ENCODE data around the gene RANBP17.

Gene RANBP17

DNA sequence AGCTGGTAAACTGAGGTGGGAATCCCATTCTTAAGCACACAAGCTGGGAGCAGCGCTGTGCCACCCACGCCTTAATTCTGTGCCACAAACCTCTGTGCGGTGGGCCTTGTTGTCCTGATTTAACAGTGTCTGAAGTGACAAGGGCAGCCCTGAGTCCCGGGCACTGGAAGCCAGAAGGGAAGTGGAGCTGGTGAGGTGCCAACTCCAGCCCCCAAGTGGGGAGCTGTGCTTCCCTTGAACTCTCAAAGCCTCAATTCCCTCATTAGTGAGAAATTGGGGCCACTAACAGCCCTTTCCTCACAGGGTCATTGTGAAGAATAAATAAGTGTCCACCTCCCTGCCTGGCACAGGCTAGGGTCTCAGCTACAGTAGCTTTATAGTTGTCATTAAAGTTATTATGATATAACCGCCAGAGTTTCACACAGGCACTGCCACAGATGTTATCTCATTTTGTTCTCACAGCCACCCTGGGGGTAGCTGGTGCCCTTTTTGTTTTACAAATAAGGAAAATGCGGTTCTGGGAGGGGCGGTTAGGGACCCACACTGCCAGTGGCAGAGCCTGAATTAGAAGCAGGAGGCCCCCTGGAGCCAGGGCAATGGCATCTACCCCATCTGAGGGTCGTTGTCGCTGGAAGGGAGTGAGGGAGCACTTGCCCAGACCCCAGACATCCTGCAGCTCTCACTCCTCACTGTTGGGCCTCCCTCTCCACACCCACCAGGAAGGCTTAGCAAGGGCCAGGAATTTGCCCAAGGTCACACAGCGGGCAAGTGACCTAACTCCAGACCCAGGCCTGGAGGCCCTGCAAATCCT lies 445.2 kb downstream of the RANBP17 start:
- DNase-seq = no peak

DNA sequence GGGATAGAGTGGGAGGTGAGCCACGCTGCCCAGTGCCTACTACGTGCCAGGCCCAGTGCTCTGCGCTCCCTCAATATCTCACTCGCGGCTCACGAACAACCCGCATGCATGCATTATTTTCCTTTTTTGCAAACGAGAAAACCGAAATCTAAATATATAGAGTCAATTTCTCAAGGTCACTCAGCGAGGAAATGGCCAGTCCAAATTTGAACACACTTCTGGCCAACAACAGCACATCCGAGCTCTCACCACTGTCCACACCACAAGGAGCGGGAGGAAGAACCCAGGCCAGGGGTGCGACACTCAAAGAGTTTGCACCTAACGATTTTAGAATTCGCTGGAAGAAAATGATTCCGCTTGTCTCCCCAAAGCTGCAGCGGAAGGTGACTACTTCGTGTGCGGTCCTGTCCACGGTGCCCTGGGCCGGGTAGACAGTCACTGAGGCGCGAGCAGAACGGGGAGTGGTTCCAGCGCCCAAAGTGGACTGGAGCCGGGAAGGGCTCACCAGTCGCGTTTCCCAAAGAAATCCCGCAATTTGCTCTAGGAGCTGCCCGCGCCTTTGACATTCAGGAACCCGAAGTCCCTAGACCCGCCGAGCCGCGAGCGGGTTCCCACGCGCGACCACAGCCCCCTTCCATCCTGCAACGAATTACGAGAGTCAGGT lies 446.1 kb downstream of the RANBP17 start:
- no peak for DNase-seq

GRCh38 chr5:171308453-171309275 lies 446.8 kb downstream of the RANBP17 start, which contains the start of gene TLX3:
TLX3 (plus strand) TSS chr5:171309248; CDS start chr5:171309366, 118 bp downstream.
- DNase-seq = no peak

- DNase-seq = no peak
Observed at GRCh38 chr5:171309276-171310211, 447.7 kb downstream of the RANBP17 start.

DNA sequence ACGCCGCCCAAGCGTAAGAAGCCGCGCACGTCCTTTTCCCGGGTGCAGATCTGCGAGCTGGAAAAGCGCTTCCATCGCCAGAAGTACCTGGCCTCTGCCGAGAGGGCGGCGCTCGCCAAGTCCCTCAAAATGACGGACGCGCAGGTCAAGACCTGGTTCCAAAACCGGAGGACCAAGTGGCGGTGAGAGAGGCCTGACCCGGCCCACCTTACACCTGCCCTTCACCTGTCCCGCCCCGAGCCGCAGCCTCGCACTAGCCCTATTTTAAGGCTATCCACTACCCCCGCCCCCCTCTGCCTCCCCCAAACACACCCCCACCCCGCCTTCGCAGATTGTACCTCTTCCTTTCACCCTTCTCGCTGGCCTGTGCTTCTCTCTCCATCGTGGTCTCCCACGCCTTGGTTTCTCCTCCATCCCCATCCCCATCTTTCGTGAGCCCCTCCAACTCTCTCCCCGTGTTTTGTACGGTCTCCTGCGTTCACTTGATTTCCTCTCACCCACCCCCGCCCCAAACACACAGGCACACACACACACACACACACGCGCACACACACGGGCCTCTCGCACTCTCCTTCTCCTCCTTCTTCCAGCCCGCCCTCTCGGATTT lies 448.5 kb downstream of the RANBP17 start:
- DNase-seq = no peak

- DNase-seq = no peak
Observed at GRCh38 chr5:171310819-171311321, 449.1 kb downstream of the RANBP17 start.

GRCh38 chr5:171311322-171312077 lies 449.7 kb downstream of the RANBP17 start:
- no peak for DNase-seq

GRCh38 chr5:171312129-171312974 lies 450.5 kb downstream of the RANBP17 start:
- no peak for DNase-seq

DNA sequence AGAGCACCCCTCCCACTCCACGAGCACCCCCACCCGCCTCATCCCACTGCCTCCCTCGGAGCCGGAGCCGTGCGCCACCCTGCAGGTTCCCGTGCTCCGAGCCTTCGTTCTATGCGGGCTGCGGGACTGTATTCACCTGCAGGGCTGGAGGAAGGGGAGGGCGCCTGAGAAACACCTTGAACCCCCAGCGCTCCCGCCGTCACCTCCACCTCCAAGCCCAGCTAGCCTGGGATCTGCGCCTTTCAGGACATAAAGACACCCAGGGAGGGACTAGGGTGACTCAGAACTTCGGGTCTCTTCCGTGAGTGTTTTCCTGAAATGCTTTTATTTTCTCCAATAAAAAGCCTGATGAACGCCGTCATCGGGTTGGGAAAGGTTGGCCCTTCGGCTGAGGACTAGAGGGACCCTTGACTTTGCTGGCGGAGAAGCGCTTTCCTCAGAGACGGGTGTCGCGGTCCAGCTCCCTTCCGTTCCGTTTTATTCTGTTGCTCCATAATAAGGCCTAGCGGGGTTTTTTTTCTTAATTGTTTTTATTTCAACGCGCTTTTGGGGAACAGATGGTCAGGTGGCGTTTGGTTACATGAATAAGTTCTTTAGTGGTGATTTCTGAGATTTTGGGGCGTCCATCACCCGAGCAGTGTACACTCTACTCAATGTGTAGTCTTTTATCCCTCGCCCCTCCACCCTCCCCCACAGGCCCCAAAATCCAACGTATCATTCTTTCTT lies 451.8 kb downstream of the RANBP17 start:
- no peak for DNase-seq

DNA sequence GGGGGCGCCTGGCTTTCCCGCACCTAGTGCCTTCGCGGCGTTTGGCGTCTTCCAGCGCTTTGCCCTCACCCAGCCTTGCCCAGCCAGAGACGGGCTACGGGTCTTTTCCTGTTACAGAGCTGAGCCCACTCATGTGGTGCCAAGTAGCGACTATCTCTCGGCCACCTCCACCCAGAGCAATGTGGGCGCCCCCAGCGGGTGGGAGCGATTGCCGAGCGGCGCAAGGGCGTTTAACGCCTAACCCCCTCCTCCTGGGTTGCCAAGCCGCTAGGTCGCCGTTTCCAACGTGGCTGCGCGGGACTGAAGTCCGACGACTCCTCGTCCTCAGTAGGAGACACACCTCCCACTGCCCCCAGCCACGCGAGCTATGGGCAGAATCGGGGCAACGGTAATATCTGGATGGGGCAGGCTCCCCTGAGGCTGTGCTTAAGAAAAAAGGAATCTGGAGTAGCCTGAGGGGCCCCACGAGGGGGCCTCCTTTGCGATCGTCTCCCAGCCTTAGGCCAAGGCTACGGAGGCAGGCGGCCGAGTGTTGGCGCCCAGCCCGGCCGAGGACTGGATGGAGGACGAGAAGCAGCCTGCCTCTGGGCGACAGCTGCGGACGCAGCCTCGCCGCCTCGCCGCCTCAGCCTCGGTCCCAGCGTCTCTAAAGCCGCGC lies 453.0 kb downstream of the RANBP17 start:
- DNase-seq = no peak

- no peak for DNase-seq
Observed at GRCh38 chr5:171315386-171315891, 453.6 kb downstream of the RANBP17 start.

- DNase-seq = no peak
Observed at GRCh38 chr5:171315925-171316257, 454.1 kb downstream of the RANBP17 start.

GRCh38 chr5:171316258-171317121 lies 454.7 kb downstream of the RANBP17 start:
- no peak for DNase-seq

- no peak for DNase-seq
Observed at GRCh38 chr5:171317230-171317629, 455.4 kb downstream of the RANBP17 start.

GRCh38 chr5:171318026-171318425 lies 456.2 kb downstream of the RANBP17 start:
- DNase-seq = no peak

DNA sequence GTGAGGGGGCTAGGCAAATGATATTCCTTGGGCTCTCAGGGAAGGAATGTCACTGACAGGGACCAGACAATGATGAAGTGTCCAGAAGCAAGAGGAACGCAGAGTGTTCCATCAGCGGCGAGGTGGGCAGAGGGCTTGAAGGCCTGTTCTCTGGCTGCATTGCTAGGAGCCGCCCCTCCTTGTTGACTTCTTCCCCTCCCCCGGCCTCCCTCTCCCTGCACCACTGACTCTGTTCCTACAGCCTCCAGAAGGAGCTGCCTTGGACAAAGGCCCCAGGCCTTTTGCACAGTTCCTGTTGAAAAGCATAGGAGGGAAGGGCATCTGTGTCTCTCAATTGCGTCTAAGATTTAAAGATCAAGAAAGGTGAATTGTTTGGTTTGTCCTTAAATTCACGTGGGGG lies 459.6 kb downstream of the RANBP17 start:
- no peak for DNase-seq

DNA sequence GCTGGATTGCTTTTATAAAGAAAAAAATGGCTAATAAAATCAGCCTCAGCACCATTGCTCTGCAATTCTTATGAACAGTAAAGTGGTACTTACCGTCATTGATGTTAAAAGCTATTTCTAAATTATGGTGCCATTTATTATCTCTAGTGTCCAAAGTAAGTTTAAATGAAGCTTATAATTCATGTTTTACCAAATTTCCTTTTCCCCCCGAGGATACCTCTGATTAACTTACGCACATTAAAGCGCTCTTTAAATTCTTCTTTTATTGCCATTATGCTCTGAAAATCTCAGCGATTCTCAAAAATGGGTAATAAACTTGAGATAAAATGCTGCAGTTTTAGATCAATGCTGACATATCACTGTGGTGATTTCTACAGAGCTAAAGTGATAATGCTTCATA lies 460.7 kb downstream of the RANBP17 start:
- DNase-seq = no peak
